B cell (primary cell): ENCODE results near the gene STS. TPM values are rescaled to one million over a fixed set of nuclear protein-coding genes. Genes with fewer than 3 reads are reported as not detected.

Experiments used
- ATAC-seq: fragments of 200-7000 bp; cut with Tn5 transposase; one replicate; pipeline ENCODE4 v1.10.0; 2021; ENCODE audit warnings: low read depth, mild to moderate bottlenecking, moderate number of reproducible peaks, moderate library complexity
- CTCF ChIA-PET: fragments of 350-600 bp; sonication (Branson Sonifier 250); formaldehyde crosslinking; loops from one replicate; lab custom pipeline; 2021; ENCODE audit warnings: antibody characterized with exemption, inconsistent platforms; lab: Charles Lee
- POLR2A ChIA-PET: fragments of 350-600 bp; sonication (Branson Sonifier 250); formaldehyde crosslinking; loops from one replicate; lab custom pipeline; 2021; ENCODE audit warnings: antibody characterized with exemption; lab: Charles Lee
- DNase-seq: peaks from one replicate; pipeline ENCODE4 v3.0.0; 2013
- H2AFZ ChIP-seq: 2 replicates; pipeline ENCODE4 v1.6.1; 2012; ENCODE audit warnings: mild to moderate bottlenecking, low read depth, low read length; ENCODE audit not compliant: insufficient read depth, poor library complexity, severe bottlenecking
- H3K27ac ChIP-seq, 2 donors: 1 replicate in 1 of 2; 2 replicates in 1 of 2; pipeline ENCODE4 v1.5.1; 2012 to 2013; ENCODE audit warnings: low read length in 2 of 2, mild to moderate bottlenecking in 2 of 2, moderate library complexity in 1 of 2
- H3K27me3 ChIP-seq, 4 experiments: fragments of 200-600 bp in 1 of 4; sonication (generic) in 1 of 4; replicated peaks in 1 of 4; 1 replicate in 2 of 4; 2 replicates in 2 of 4; pipeline versions ENCODE4 v1.6.1 to v1.7.0; 2013 to 2016; ENCODE audit warnings: low read length in 3 of 4, mild to moderate bottlenecking in 2 of 4, mixed read lengths in 1 of 4, moderate library complexity in 1 of 4; ENCODE audit not compliant: insufficient read depth in 4 of 4, control insufficient read depth in 3 of 4; ENCODE audit errors: control extremely low read depth in 1 of 4
- H3K36me3 ChIP-seq, 2 experiments: replicated peaks in 1 of 2; 1 replicate in 1 of 2; 2 replicates in 1 of 2; pipeline versions ENCODE4 v1.6.1 to v1.7.1; 2013; ENCODE audit warnings: low read length in 1 of 2; ENCODE audit not compliant: insufficient read depth in 2 of 2, control insufficient read depth in 1 of 2; ENCODE audit errors: control extremely low read depth in 1 of 2, extremely low read depth in 1 of 2
- H3K4me1 ChIP-seq, 2 donors: fragments of 200-600 bp in 1 of 2; sonication (generic) in 1 of 2; 1 replicate in 1 of 2; 2 replicates in 1 of 2; pipeline versions ENCODE4 v1.5.1 to v1.6.1; 2013 to 2017; ENCODE audit warnings: low read length in 2 of 2; ENCODE audit not compliant: control insufficient read depth in 2 of 2, insufficient read depth in 2 of 2
- H3K4me2 ChIP-seq: replicated peaks from 2 replicates; pipeline ENCODE3; 2012; ENCODE audit warnings: mild to moderate bottlenecking, low read depth, low read length; ENCODE audit not compliant: poor library complexity, severe bottlenecking
- H3K4me3 ChIP-seq, 5 experiments: fragments of 200-600 bp in 1 of 5; sonication (generic) in 1 of 5; 1 replicate in 3 of 5; 2 replicates in 2 of 5; pipeline versions ENCODE4 v1.5.1 to v1.7.0; 2011 to 2016; ENCODE audit warnings: low read length in 4 of 5, mild to moderate bottlenecking in 4 of 5, low read depth in 2 of 5, control low read depth in 1 of 5, moderate library complexity in 1 of 5; ENCODE audit not compliant: insufficient read depth in 1 of 5; ENCODE audit errors: control extremely low read depth in 1 of 5, extremely low read depth in 1 of 5
- H3K79me2 ChIP-seq: fragments of 200-600 bp; sonication (generic); one replicate; pipeline ENCODE4 v1.6.0; 2016; ENCODE audit warnings: low read length; ENCODE audit not compliant: control insufficient read depth, insufficient read depth
- H3K9ac ChIP-seq: fragments of 200-600 bp; sonication (generic); 2 replicates; pipeline ENCODE4 v1.6.1; 2017; ENCODE audit warnings: mild to moderate bottlenecking, low read length, moderate library complexity
- H3K9me3 ChIP-seq, 3 donors: one replicate each; pipeline versions ENCODE4 v1.6.1 to v1.7.1; 2013; ENCODE audit warnings: low read length in 2 of 3; ENCODE audit not compliant: control insufficient read depth in 2 of 3, insufficient read depth in 1 of 3; ENCODE audit errors: control extremely low read depth in 1 of 3
- H4K20me1 ChIP-seq: 2 replicates; pipeline ENCODE4 v1.6.0; 2012; ENCODE audit warnings: mild to moderate bottlenecking, low read length; ENCODE audit not compliant: insufficient read depth, control insufficient read depth, poor library complexity, severe bottlenecking
- H3K27ac Mint-ChIP-seq: one replicate; pipeline ENCODE4 v1.8.0; 2021; ENCODE audit warnings: mixed read lengths
- H3K27me3 Mint-ChIP-seq: one replicate; pipeline ENCODE4 v1.8.0; 2021; ENCODE audit warnings: mixed read lengths
- H3K4me1 Mint-ChIP-seq: one replicate; pipeline ENCODE4 v1.8.0; 2021; ENCODE audit warnings: mixed read lengths
- H3K4me3 Mint-ChIP-seq: one replicate; pipeline ENCODE4 v1.8.0; 2021; ENCODE audit warnings: mixed read lengths
- H3K9me3 Mint-ChIP-seq: one replicate; pipeline ENCODE4 v1.8.0; 2022; ENCODE audit warnings: mixed read lengths; ENCODE audit not compliant: insufficient read depth
- EZH2 ChIP-seq: IDR thresholded peaks from 2 replicates; pipeline ENCODE4 v1.6.1; 2012; ENCODE audit warnings: borderline replicate concordance, low read depth, mild to moderate bottlenecking, moderate library complexity, low read length; ENCODE audit not compliant: insufficient read depth, poor library complexity, severe bottlenecking
- WGBS: methylation state at CpG from one replicate; pipeline ENCODE4 v1.1.5; 2013; ENCODE audit warnings: missing lambda C conversion rate; ENCODE audit not compliant: insufficient coverage; 5-methylcytosine and 5-hydroxymethylcytosine counted together
- intact Hi-C: fragments of 100-400 bp; cut with micrococcal nuclease; formaldehyde crosslinking; loops from one replicate; pipeline ENCODE4 v1.10.0; 2022
- polyA plus RNA-seq: library from polyadenylated mRNA; depleted of rRNA; stranded (reverse); fragments of >200 nt; gene quantifications from 2 replicates; pipeline ENCODE4 v1.2.3, GENCODE V29; 2012
- total RNA-seq, 2 donors: library from RNA; stranded (reverse); fragments of 120-200 nt in 1 of 2; gene quantifications; 1 replicate in 1 of 2; 2 replicates in 1 of 2; pipeline versions ENCODE4 v1.2.3 to v1.2.4, GENCODE V29; 2013 to 2022
- TF ChIP-seq, protein P1 (sequence below): fragments of 200-600 bp; IDR thresholded peaks from one replicate; pipeline ENCODE4 v1.8.0; 2022; ENCODE audit warnings: antibody characterized with exemption, mild to moderate bottlenecking

Gene STS
- total and polyA plus RNA-seq, 2 donors (not counting 1 experiment from before 2014, with no cell fraction given): 1.9 to 2.9 TPM

DNA sequence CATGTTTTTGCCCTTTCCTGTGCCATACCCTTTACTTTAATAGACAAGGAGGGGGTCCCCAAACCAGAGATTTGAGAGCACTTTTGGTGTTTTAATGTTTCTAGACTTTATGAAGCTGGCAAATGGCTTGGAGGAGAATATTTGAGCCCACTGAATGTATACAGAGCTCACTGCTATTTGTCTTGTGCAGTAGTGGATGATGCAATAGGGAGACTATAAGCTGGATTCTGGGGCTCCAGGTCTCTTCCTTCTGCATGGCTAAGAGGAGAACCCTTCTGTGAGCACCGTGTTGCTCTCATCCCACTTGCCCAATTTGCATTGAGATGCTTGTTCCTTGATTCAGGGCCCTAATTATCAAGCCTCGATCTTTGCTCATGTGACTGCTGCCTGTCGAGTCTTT is 9.4 kb downstream of the STS start:
- no peak overlapping the region for H2AFZ ChIP-seq
- H3K4me3 ChIP-seq: no peak overlapping the region
- no peaks in the 10 kb centered on the region for H4K20me1 ChIP-seq
- Mint-ChIP-seq H3K4me3 (no peak overlapping the region), H3K27me3 (no peaks in the 10 kb centered on the region), H3K4me1 (no peaks in the 10 kb centered on the region), H3K27ac (no peak overlapping the region), H3K9me3 (no peaks in the 10 kb centered on the region)
- TF ChIP-seq, protein P1, sequence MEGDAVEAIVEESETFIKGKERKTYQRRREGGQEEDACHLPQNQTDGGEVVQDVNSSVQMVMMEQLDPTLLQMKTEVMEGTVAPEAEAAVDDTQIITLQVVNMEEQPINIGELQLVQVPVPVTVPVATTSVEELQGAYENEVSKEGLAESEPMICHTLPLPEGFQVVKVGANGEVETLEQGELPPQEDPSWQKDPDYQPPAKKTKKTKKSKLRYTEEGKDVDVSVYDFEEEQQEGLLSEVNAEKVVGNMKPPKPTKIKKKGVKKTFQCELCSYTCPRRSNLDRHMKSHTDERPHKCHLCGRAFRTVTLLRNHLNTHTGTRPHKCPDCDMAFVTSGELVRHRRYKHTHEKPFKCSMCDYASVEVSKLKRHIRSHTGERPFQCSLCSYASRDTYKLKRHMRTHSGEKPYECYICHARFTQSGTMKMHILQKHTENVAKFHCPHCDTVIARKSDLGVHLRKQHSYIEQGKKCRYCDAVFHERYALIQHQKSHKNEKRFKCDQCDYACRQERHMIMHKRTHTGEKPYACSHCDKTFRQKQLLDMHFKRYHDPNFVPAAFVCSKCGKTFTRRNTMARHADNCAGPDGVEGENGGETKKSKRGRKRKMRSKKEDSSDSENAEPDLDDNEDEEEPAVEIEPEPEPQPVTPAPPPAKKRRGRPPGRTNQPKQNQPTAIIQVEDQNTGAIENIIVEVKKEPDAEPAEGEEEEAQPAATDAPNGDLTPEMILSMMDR: no peak
- no peak for TF ChIP-seq EZH2
- no peak overlapping the region for H3K27ac ChIP-seq
- intact Hi-C loops: no loop called here
- ChIA-PET POLR2A (no interaction called here), CTCF (no interaction called here)
- DNase-seq (no peak), ATAC-seq (no peak)
- no peaks in the 10 kb centered on the region for H3K4me1 ChIP-seq
- no peak overlapping the region for H3K9ac ChIP-seq
- H3K4me2 ChIP-seq: no peak overlapping the region
- peaks cover 22% of the 10 kb centered on the region for H3K79me2 ChIP-seq
- H3K27me3 ChIP-seq: no peaks in the 10 kb centered on the region
- H3K9me3 ChIP-seq: no peaks in the 10 kb centered on the region
- 83% methylated on average over 2 of the region's 3 CpGs for WGBS
- H3K36me3 ChIP-seq: no peaks in the 10 kb centered on the region

DNA sequence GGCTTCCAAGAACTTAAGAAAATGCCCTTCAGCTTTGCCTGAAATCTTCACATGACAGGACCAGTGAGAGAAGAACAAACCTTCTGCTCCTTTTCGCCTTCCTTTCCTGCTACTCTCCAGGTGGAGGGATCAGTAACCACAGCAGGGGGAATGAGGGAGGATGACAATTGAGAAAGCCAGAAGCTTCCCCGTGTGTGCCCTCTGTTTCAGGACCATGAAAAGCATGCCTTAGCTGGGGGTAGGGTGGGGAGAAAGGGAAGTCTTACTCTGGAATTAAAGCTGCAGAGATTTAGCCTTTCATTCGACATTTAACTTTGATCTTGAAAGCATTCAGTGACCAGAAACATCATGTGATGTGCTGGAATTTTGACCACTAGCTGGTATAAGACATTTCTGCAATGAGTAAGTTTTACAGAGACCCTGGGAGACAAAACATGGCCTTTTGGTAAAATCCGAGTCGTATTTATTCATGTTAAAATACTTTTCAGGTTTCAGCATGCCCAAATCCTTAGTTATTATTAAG is 11.0 kb downstream of the STS start:
- Histone ChIP-seq H3K9me3 (no peaks in the 10 kb centered on the region), H4K20me1 (no peaks in the 10 kb centered on the region), H3K27me3 (no peaks in the 10 kb centered on the region), H3K9ac (no peak overlapping the region), H2AFZ (no peak overlapping the region), H3K4me1 (no peaks in the 10 kb centered on the region), H3K4me3 (no peak overlapping the region), H3K27ac (no peak overlapping the region), H3K4me2 (no peak overlapping the region), H3K36me3 (no peaks in the 10 kb centered on the region), H3K79me2 (peaks cover 7% of the 10 kb centered on the region)
- no peak for ATAC-seq
- intact Hi-C loops: no loop called here
- TF ChIP-seq, protein P1: no peak
- TF ChIP-seq EZH2: no peak
- ChIA-PET POLR2A (no interaction called here), CTCF (no interaction called here)
- Mint-ChIP-seq H3K9me3 (no peaks in the 10 kb centered on the region), H3K4me3 (no peak overlapping the region), H3K27me3 (no peaks in the 10 kb centered on the region), H3K4me1 (no peaks in the 10 kb centered on the region), H3K27ac (no peak overlapping the region)
- DNase-seq: no peak
- no CpG with 5 or more reads among the region's 5 CpGs for WGBS
